Fibroblast of villous mesenchyme (primary cell): ENCODE measurements around the gene MCFD2. TPM values are rescaled to one million over a fixed set of nuclear protein-coding genes. Genes with fewer than 3 reads are reported as not detected.
A peak's percentile ranks its signal among the peaks of the same experiment; 100 is the strongest.
"Not testable (repeated sequence)": the region's sequence is repeated elsewhere in the genome, so short reads cannot be mapped to it uniquely, and the experiment has no call there.

Experiments
- DNase-seq: peaks from one replicate; pipeline ENCODE4 v3.0.0-alpha.2; 2010; ENCODE audit warnings: low read depth
- H3K4me3 ChIP-seq: 2 replicates; pipeline ENCODE4 v1.5.1; 2011; ENCODE audit warnings: low read depth, mild to moderate bottlenecking, low read length
- total RNA-seq: library from RNA; depleted of rRNA; stranded (reverse); fragments of >200 nt; gene quantifications from 2 replicates; pipeline ENCODE4 v1.2.3, GENCODE V29; 2012
- TF ChIP-seq, protein P1 (sequence below): IDR thresholded peaks from 2 replicates; pipeline ENCODE4 v1.5.1; 2012; ENCODE audit warnings: low read depth, mild to moderate bottlenecking, low read length; ENCODE audit not compliant: insufficient read depth

MCFD2 gene
- total RNA-seq, 1 donor = 196 TPM

DNA sequence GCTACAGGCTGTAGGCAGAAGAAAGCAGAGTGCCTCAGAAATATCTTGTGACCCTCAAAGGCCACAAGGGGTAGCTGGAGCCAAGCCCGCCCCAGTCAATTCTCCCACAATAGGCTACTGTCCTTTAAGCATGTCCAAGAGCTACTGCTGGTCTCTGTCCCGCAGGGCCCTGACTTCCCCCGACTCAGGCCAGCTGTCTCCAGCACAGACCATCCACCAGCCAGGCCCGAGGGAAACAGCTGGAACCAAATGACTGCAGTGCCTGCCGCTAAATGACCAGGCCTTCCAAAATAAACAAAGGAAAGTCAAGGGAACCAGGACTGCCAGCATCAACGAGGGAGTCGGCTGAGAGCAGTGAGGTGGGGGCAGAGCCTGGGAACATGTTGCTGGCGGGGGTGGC is 36.7 kb downstream of the MCFD2 start:
- no peak for DNase-seq
- no peak overlapping the region for H3K4me3 ChIP-seq
- TF ChIP-seq, protein P1, sequence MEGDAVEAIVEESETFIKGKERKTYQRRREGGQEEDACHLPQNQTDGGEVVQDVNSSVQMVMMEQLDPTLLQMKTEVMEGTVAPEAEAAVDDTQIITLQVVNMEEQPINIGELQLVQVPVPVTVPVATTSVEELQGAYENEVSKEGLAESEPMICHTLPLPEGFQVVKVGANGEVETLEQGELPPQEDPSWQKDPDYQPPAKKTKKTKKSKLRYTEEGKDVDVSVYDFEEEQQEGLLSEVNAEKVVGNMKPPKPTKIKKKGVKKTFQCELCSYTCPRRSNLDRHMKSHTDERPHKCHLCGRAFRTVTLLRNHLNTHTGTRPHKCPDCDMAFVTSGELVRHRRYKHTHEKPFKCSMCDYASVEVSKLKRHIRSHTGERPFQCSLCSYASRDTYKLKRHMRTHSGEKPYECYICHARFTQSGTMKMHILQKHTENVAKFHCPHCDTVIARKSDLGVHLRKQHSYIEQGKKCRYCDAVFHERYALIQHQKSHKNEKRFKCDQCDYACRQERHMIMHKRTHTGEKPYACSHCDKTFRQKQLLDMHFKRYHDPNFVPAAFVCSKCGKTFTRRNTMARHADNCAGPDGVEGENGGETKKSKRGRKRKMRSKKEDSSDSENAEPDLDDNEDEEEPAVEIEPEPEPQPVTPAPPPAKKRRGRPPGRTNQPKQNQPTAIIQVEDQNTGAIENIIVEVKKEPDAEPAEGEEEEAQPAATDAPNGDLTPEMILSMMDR = no peak

GRCh38 chr2:46878240-46878877 is 37.2 kb downstream of the MCFD2 start:
- TF ChIP-seq, protein P1 = no peak
- DNase-seq = no peak

DNA sequence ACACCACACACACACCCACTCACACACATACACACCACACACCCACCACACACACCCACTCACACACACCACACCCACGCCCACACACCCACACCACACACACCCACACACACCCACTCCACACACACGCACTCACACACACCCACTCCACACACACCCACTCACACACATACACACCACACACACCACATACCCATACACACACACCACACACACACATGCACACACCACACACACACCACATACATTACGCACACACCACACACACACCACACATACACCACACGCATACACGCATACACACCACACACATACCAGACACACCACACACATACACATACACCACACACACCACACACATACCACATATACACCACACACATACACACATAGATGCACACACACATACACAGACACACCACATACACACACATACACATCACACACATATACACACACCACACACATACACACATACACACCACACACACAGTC is 37.9 kb downstream of the MCFD2 start:
- H3K4me3 ChIP-seq = no peak overlapping the region
- TF ChIP-seq, protein P1 = no peak
- no peak for DNase-seq

More at GRCh38 chr2:46878240-46878877, 37.2 kb downstream of the MCFD2 start:
- no peak overlapping the region for H3K4me3 ChIP-seq

DNA sequence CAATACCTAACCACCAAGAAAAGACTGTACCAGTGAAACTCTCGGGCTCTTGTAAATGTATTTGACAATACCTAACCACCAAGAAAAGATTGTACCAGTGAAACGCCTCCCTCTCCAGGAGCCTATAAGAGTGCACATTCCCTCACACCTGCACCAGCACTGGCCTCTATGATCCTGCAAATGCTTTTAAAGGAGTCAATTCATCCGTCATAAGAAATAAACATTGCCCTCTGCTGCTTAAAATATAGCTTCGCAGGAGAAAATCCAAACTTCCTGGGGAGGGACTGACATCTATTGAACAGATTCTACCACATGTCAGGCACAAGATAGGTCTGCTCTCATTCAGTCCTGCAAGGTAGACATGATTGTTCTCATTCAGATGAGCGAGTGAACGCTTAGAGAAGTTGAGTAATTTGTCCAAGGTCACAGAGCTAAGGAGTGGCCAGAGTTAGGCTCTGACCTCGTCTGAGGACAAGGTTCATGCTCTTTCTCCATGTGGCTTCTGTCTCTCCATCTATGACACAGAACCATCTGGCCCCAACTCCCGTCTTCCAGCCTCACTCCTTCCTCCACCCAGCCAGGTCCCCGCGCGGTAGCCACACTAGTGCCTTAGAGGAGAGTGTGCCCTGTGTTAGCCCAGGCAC is 38.7 kb downstream of the MCFD2 start:
- TF ChIP-seq, protein P1 = peak; percentile 56
- DNase-seq = peak; percentile 85
- H3K4me3 ChIP-seq = no peak overlapping the region

DNA sequence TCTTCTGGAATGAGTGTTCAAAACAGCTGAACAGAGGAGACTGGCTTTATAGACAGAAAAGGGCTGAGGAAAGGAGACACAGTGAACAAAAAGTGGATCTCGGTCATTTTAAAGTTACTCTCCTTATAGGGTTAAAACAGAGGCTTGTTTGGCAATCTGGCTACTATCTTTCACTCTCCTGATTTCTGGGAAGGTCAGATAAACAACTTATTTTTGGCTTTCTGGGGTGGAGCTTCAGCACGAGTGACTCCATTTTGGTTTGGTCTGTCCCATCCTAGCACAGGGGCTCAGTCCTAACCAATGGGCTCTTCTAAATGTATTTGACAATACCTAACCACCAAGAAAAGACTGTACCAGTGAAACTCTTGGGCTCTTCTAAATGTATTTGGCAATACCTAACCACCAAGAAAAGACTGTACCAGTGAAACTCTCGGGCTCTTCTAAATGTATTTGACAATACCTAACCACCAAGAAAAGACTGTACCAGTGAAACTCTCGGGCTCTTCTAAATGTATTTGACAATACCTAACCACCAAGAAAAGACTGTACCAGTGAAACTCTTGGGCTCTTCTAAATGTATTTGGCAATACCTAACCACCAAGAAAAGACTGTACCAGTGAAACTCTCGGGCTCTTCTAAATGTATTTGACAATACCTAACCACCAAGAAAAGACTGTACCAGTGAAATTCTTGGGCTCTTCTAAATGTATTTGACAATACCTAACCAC is 39.5 kb downstream of the MCFD2 start:
- not testable (repeated sequence) for H3K4me3 ChIP-seq
- peak; percentile 74 for DNase-seq

DNA sequence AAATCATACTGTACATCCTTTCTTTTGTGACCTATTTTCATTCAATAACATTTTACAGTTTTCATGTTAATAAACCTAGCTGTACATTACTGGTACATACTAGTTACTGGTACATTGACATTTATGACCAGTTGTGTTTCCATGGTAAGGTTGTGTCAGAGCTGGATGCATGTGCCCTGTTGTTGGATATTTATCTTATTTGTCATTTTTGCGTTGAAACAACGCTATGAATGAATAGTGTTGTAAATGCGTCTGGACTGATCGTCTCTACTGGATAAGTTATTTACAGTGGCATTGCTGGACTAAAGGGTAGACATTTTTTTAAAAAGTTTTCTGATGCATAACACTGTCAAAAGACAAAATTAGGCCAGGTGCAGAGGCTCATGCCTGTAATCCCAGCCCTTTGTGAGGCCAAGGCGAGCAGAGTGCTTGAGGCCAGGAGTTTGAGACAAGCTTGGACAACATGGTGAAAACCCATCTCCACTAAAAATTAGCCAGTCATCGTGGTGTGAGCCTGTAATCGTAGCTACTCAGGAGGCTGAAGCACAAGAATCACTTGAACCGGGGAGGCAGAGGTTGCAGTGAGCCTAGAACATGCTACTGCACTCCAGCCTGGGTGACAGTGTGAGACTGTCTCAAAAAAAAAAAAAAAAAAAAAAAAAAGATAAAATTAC is 40.2 kb downstream of the MCFD2 start:
- DNase-seq = no peak
- no peak overlapping the region for H3K4me3 ChIP-seq
- TF ChIP-seq, protein P1 = no peak
